Stomach (tissue), 4 donors: ENCODE measurements around the gene MTCH2.

Experiments
- EP300 ChIP-seq: sonication (generic); formaldehyde crosslinking; IDR thresholded peaks from one replicate; pipeline ENCODE4 v1.6.1; 2017; ENCODE audit warnings: antibody characterized with exemption
- POLR2A ChIP-seq, 4 donors: fragments of 450-650 bp; IDR thresholded peaks; one replicate each; pipeline ENCODE4 v1.6.1; 2016; ENCODE audit warnings: antibody characterized with exemption in 4 of 4, control low read depth in 2 of 4, mild to moderate bottlenecking in 1 of 4, moderate library complexity in 1 of 4
- TF ChIP-seq, protein P1 (sequence below), 7 experiments: fragments of 450-650 bp in 4 of 7; fragments of 200-600 bp in 3 of 7; sonication (generic) in 3 of 7; IDR thresholded peaks; one replicate each; pipeline ENCODE4 v1.5.1; 2016 to 2019; ENCODE audit warnings: antibody characterized with exemption in 7 of 7, control low read depth in 2 of 7, mild to moderate bottlenecking in 1 of 7

GRCh38 chr11:47577460-47578041 lies 64.8 kb downstream of the MTCH2 start:
- TF ChIP-seq, protein P1, sequence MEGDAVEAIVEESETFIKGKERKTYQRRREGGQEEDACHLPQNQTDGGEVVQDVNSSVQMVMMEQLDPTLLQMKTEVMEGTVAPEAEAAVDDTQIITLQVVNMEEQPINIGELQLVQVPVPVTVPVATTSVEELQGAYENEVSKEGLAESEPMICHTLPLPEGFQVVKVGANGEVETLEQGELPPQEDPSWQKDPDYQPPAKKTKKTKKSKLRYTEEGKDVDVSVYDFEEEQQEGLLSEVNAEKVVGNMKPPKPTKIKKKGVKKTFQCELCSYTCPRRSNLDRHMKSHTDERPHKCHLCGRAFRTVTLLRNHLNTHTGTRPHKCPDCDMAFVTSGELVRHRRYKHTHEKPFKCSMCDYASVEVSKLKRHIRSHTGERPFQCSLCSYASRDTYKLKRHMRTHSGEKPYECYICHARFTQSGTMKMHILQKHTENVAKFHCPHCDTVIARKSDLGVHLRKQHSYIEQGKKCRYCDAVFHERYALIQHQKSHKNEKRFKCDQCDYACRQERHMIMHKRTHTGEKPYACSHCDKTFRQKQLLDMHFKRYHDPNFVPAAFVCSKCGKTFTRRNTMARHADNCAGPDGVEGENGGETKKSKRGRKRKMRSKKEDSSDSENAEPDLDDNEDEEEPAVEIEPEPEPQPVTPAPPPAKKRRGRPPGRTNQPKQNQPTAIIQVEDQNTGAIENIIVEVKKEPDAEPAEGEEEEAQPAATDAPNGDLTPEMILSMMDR (IDR thresholded peaks at IDR 0.05) = no peak
- TF ChIP-seq EP300 (no peak), POLR2A (IDR thresholded peaks at IDR 0.05) (no peak)
